Activated T-cell treated with anti-CD3 and anti-CD28 coated beads for 4 hours (primary cell): ENCODE measurements around the gene CCR5.
"Not testable (repeated sequence)": the region's sequence is repeated elsewhere in the genome, so short reads cannot be mapped to it uniquely, and the experiment has no call there.

Experiments
- DNase-seq: peaks from one replicate; pipeline ENCODE4 v3.0.0-alpha.2; 2020

The CCR5 gene

GRCh38 chr3:46370839-46371518 is at the start of gene CCR5:
Gene CCR5, plus strand, starts transcription at chr3:46370946. Its CDS starts 1,957 bp downstream, at chr3:46372903.
- DNase-seq: no peak

- DNase-seq: no peak
Measured at GRCh38 chr3:46321461-46322104, 49.2 kb upstream of the CCR5 start.

DNA sequence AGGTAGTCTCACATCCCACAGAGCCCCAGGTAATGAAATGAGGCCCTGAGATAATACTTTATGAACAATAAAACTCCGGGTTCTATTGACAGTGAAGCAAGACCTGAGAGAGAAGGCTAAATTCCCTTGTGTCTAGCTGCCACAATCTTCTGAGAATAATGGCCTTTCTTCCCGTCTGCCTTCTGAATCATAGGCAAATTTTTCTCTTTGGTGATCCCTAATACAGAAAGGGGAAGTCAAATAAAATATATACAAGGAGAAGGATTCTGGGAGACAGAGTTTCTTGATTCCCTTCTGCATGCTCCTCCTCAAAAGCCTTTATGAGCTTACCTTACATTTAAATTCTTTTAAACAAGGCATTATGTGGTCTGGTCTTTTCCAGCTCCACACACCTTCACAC is 46.7 kb upstream of the CCR5 start:
- DNase-seq: no peak

DNA sequence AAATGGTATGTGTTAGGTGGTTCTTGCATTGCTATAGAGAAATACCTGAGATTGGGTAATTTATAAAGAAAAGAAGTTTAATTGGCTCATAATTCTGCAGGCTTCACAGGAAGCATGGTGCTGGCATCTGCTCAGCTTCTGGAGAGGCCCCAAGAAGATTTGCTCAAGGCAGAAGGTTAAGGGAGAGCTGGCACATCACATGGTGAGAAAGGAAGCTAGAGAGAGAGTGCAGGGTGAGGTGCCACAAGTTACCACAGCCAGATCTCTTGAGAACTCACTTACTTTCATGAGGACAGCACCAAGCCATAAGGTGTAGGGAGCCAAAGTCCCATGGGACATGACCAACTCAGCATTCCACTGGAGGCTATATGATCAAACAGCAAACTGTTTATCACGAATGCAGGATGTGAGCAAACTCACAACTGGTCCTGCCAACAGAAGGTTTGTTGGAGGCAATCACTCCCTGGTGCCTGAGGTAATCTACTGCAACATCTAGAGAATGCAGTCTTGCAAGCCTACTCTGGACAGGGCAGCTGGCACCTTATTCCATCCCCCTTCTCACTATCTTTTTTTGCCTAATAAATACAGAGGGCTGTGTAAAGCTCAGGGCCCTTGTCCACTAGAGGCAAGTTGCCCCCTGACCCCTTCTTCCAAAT is 45.0 kb upstream of the CCR5 start:
- no peak for DNase-seq

DNA sequence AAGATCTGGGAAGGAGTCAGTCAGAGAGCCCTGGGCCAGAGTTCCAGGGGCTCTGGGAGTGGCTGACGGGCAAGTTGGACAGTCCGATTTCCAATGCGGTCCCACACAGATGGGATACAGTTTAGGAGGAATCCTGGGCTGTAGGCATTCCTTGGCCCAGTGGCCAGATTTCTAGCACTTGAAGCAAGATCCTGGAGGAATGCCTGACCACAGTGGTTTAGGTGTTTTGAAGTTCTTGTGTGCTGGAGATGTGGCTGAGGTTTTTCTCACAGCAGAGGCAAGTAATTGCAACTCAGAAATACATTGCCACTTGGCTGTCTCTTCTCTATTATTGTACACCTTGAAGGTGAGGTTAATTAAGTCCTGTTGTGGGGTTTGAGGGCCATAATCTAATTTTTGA is 40.1 kb upstream of the CCR5 start:
- DNase-seq: not testable (repeated sequence)

DNA sequence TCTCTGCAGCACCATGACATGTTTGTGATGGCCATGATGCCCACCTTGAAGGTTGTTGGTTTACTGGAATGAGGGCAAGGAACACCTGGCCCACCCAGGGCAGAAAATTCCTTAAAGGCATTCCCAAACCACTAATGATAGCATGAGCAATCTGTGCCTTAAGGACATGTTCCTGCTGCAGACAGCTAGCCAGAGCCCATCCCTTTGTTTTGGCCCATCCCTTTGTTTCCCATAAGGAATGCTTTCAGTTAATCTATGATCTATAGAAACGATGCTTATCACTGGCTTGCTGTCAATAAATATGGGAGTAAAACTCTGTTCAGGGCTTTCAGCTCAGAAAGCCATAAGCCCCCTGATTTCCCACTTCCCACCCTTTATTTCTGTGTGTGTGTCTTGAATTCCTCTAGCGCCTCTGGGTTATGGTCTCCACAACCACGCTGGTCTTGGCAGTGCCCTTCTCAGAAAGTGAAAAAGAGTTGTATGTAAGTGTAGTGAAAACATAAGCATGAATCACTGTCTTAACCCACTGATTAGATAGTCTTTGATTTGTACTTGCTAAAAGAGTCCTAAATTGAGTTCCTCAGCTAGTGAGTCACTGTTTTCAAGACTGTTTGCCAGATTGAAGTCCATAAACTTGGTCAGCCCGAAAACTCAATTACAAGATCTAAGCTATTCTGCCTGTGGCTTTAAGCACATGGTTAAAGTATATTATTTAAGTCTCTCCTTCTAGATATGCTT is 35.8 kb upstream of the CCR5 start:
- no peak for DNase-seq

DNA sequence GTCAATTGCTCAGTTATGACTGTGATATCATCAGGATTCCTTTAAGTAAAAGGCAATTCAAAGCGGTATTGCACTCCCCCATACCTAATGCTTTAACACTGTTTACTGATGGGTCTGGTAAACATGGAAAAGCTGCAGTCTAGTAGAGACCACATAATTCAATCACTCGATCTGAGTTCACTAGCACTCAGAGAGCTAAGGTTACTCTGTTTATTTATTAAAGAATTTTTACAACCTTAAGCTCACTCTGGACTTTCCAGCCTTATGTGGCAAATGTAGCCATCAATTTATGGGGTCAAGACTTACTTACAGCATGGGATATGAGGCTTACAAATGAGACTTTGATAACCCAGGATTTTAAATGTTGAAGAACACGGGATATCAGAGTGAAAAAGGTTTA is 35.2 kb upstream of the CCR5 start:
- DNase-seq: no peak

DNA sequence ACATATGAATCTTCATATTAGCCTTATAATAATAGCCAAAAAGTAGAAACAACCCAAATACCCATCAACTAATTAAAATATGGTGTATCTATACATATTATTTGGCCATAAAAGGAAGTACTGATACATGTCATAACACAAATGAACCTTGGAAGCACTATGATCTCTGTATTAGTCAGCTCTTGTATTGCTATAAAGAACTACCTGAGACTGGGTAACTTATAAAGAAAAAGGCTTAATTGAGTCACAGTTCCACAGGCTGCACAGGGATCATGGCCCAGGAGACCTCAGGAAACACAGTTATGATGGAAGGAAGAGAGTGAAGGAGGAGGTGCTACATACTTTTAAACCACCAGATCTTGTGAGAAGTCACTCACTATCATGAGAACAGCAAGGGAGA is 32.8 kb upstream of the CCR5 start:
- no peak for DNase-seq

GRCh38 chr3:46338840-46339239 is 31.9 kb upstream of the CCR5 start:
- DNase-seq: no peak

- no peak for DNase-seq
Measured at GRCh38 chr3:46344476-46344875, 26.3 kb upstream of the CCR5 start.

DNA sequence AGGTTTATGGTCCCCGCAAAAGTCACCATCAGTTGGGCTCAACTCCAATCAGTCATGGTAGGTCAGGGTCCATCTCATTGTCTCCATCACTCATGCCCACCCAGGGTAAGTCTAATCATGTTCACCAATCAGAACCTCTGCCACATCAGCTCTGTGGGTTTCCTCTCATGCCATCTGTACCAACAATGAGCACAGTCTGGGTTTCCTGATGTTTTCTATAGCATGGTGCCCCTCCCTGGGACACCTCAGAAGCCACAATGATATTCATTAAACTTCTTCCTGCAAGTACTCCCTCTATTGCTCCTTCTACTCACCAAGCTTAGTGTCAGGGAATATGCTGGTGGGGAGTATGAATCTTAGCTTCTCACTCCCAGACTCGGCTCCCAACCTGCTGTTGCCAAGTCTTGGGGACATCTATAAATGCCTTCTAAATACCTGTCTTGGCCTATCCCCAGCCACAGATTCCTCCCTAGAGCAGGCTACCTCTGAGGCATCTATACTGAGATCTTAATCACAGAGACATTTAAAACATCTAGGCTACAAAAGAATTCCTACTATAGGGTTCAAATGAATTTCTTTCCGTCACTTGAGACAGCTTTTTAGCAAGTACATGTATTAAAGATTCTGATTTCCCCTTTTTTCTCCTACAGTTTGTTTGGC is 21.8 kb upstream of the CCR5 start:
- no peak for DNase-seq

- no peak for DNase-seq
Measured at GRCh38 chr3:46349484-46350261, 21.1 kb upstream of the CCR5 start.

DNA sequence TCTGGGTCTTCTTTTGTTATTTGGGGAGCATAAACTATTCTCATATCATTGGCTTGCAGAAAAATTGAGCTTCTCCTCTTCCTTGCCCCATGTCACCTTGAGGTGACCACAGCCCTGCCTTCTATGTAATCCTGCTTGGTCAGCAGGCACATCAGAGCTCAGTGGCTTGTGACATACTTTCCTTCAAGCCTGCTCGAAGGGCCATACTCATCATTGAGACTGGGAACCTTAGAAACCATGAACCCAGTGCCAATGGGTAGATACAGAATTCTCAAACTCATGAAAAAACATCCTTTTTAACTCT is 20.5 kb upstream of the CCR5 start:
- no peak for DNase-seq

- DNase-seq: no peak
Measured at GRCh38 chr3:46351646-46352045, 19.1 kb upstream of the CCR5 start.

DNA sequence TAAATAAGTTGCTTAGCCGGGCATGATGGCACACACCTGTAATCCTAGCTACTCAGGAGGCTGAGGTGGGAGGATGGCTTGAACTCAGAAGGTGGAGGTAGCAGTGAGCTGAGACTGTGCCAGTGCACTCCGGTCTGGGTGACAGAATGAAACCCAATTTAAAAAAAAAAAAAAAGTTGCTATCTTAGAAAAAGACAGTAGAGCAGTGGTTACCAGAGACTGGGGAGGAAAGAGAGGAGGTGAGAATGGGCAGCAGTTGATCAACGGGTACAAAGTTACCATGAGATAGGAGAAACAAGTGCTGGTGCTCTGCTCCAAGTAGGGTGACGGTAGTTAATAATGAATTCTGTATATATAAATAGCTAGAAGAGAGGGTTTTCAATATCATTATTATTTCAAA is 17.7 kb upstream of the CCR5 start:
- no peak for DNase-seq

DNA sequence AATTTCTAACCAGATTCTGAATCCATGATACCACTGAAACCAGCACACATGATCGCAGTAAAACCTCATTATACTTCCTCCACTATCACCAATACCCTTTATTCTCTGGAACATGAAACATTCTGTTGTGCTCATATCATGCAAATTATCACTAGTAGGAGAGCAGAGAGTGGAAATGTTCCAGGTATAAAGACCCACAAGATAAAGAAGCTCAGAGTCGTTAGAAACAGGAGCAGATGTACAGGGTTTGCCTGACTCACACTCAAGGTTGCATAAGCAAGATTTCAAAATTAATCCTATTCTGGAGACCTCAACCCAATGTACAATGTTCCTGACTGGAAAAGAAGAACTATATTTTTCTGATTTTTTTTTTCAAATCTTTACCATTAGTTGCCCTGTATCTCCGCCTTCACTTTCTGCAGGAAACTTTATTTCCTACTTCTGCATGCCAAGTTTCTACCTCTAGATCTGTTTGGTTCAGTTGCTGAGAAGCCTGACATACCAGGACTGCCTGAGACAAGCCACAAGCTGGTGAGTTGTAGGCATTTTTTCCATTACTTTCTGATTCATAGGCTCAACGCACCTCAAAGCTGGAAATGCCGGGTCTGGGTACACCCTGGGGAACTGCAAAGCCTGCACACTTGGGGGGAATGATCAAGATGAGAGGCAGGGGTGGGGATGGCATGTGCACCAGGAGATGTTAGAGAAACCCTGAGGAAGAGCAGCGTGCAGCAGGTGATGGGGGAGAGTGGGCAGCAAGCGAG is 16.9 kb upstream of the CCR5 start, which contains the start of gene CCR2:
TSS of gene CCR2 (plus strand) at position 465 of the 764 bp plus-strand sequence. CDS start 3,417 bp downstream, outside the sequence.
- DNase-seq: no peak

DNA sequence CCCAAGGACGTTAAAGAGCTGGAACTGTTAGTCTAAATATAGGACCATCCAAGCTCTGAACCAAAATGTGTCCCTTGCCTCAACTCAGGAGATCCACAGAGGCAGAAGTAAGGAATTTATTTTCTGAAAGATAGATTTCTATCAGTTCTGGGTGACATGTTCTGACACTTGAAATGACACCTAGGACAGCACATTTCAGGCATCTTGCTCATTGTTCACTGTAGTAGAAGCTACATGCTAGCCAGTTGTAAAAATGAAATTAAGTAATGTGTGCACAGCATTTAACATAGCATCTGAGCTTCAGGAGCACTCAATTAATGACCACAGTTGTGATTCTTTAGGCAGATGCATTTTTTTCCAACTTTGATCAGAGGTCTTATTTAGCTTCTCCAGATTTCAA is 16.3 kb upstream of the CCR5 start:
- DNase-seq: no peak

- no peak for DNase-seq
Measured at GRCh38 chr3:46354984-46355383, 15.8 kb upstream of the CCR5 start.

DNA sequence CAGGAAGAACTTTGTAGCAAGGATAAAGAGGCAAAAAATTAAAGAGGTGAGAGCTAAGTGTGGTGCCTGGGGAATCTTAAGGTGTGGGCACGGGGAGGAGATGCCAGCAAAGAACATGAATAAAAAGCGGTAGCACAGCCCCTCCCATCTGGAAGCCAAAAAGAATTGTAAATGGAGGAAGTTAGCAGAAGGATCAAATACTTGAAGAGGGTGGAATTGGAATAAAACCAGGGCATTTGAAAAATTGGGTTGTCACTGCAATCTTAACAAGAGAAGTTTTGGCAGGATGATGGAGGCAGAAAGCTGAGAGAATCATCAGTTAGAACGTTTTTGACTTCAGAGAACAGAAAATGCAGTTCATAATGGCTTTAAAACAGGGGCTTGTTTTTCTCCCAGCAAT is 14.5 kb upstream of the CCR5 start:
- DNase-seq: no peak

GRCh38 chr3:46356909-46357308 is 13.8 kb upstream of the CCR5 start:
- no peak for DNase-seq

DNA sequence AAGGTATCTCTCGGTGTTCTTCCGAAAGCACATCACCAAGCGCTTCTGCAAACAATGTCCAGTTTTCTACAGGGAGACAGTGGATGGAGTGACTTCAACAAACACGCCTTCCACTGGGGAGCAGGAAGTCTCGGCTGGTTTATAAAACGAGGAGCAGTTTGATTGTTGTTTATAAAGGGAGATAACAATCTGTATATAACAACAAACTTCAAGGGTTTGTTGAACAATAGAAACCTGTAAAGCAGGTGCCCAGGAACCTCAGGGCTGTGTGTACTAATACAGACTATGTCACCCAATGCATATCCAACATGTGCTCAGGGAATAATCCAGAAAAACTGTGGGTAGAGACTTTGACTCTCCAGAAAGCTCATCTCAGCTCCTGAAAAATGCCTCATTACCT is 12.3 kb upstream of the CCR5 start:
- DNase-seq: no peak
